Anterior cingulate cortex (tissue), 58 donors: ENCODE measurements around the gene ARPC5L.
"Not testable (repeated sequence)": the region's sequence is repeated elsewhere in the genome, so short reads cannot be mapped to it uniquely, and the experiment has no call there.

Source experiments
- DNase-seq, 58 donors: peaks; one replicate each; lab custom pipeline; 2025; lab: John Stamatoyannopoulos, UW

The ARPC5L gene

DNA sequence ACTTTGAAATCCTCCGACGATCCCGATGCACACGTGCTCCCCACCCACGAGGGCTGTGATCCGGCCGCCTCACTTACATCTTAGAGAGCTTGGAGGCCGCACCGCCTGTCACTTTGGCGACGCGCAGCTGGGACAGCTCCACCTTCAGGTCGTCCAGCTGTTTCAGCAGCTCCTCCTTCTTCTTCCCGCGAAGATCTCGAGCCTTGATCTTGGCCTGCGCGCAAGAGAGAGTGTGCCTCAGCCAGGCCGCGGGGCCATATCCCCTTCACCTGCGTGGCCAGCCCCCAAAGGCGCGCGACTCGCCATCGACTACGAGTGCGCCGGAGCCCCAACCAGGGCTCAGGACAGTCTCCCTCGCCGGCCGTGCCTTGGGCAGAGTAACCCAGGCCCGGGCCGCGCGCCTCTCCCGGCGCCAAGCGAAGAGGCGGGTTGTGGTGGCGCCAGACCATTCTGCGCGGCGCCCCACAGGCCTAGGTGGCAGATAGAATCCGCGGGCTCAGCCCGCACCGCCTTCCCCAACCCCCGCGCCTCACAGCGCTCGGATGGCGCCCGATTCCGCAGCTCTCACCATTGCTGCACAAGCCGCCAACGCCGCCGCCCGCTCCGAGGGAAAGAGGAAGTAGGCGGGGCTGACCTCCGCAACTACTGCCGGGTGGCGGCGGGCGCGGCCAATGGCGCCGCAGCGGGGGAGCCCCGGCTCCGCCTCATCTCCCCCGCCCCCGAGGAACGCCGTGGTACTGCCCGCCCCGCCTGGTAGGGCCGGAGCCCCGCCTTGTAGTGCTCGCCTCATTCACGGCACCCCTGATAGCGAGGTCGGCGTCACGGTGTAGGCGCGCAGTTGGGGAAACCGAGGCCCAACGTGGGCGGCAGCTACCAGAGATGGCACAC, at the start of gene ARPC5L, which contains the start of gene RPL35:
Gene ARPC5L (plus strand): TSS at position 789 of the 888 bp plus-strand sequence. CDS start 7,161 bp downstream, outside the sequence.
Gene RPL35 (minus strand): TSS at position 616 of the 888 bp plus-strand sequence. CDS start 45 bp downstream, at position 571.
- peak; percentile 49 to 97 (median 92) for DNase-seq

GRCh38 chr9:124812441-124812876, 49.5 kb upstream of the ARPC5L start:
- no peak for DNase-seq

GRCh38 chr9:124813041-124813440, 48.9 kb upstream of the ARPC5L start:
- no peak for DNase-seq

DNA sequence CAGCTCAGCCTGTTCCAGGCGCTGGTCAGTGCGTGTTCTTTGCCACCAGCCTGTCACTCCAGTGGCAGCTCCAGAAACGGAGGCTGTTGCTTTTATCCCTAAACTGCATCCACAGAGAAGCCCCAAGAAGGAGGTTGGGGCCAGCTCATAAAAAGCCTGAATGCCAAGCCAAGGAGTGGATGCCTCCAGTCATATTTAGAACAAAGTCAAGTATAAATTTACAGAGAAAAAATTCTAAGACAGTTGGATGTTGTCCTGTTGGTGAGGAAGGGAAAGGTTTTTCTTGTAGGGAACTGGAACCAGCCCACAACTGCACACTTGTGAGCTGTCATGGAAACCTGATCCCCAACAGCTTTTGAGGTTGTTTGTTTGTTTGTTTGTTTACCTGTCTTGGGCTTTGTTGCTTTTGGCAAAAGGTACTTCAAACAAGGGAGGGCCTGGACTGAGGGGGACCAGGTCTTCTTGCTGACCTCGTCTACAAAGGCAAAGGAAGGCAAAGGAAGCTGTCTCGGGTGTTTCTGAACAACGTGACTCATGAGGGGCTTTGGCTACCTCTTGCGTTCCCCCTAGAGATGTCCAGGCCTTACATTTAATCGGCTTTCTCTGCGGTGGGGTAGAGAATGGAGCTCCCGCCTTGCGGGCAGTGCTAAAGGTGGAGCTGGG, 48.3 kb upstream of the ARPC5L start:
- DNase-seq = no peak

DNA sequence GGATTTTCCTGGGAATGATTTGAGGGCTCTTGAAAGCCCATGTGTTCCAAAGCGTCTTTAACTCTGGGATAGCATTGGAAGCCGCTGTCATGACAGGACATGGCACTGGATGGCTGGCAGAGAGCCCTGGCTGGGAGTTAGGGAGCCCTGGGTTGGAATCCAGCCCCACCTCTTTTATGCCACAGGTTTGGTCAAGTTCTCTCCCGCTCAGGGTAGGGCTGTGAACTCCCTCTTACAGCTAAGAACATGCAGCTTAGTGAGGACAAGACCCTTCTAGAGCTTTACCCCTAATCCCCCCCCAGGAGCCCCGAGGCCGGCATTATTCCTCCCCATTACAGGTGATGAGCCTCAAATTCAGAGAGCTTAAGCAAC, 47.8 kb upstream of the ARPC5L start:
- no peak for DNase-seq

DNA sequence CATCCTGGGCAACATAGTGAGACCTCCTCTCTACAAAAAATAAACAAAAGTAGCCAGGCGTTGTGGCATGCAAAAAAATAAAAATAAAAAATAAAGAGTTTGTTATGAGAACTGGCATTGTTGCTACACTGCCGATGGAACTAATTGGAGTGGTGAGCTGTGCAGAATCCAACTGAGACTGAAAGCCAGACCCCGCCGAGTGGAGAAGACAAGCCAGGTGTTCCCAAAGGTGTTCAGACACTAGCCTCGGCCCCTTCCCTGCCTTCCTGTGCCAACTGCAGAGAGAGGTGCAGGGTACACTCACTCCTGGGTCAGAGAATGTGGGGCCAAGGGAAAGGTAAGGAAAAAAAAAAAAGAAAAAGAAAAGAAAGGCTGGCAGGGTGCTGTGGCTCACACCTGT, 46.3 kb upstream of the ARPC5L start:
- no peak for DNase-seq

DNA sequence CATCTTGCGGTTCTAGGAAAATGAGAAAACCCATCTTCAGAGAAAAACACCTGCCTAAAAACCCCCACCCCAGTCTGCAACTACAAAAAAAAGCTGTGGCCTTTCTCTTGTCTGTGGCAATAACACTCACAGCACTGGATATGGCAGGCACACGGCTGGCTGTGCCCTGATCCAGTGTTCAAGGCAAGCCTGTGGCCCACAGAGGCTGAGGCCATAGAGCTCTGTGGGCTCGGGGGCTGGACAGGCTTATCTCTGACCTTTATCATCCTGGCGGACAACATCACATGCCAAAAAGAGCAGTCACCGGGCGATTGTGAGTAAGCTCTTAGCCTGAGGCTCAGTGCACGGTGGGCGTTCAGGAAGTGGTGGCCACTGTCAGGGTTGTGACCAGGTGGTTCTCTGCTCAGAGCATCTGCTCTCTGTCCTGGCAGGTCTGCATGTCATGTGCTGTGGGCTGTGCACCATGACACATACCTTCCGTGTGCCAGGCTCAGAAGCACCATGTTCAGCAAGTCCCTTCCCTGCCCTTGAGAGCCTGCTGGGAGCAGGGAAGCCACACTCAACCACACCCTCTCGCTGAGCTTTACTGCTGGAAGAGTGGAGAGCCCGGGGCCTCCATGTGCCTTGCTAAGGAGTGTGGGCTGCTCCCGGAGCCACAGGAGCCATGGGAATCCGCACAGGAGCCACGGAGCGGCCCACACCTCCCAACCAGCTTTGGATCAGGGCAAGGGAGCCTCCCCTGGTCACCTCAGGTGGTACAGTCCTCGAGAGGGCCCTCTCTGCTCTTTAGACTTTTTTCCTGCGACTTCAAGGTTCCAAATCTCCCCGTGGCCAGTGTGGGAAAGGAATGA, 43.3 kb upstream of the ARPC5L start:
- no peak for DNase-seq

DNA sequence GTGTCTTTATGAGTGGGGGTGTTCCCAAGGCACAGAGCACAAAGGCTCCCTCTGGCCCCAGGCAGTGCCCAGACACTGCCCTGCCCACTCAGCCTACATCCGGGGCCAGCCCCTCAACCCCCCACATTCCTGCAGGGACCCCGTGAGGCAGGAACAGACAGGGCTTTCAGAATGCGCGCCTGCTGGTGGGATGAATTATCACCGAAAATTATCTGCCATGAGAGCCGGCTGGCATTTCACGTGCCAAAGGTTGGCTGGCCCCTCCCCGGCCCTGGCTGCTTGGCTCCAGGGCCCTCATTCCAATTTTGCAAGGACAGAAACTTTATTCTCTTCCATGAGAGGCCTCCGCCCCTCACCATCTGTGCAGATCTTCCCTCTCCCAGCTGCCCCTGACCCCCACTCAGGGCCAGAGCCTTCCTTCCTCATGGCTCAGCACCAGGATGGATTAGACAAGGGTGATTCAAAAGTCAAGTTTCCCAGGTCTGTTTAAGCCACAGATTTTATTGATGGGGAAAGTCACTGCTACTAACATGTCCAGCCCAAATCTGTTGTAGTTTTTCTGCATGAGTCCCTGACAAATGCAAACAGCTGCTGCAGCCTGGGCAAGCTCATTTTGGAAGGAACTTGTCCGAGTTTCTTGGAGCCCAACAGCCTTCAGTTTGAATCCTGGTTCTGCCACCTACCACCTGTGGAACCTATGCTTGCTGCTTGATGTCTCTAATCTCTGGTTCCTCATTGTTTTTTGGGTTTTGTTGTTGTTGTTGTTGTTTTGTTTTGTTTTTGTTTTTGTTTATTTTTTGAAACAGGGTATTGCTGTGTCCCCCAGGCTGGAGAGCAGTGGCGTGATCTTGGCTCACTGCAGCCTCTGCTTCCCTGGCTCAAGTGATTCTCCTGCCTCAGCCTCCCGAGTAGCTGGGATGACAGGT, 41.0 kb upstream of the ARPC5L start:
- DNase-seq = no peak

- DNase-seq = no peak
Measured at GRCh38 chr9:124828489-124829333, 33.2 kb upstream of the ARPC5L start.

DNA sequence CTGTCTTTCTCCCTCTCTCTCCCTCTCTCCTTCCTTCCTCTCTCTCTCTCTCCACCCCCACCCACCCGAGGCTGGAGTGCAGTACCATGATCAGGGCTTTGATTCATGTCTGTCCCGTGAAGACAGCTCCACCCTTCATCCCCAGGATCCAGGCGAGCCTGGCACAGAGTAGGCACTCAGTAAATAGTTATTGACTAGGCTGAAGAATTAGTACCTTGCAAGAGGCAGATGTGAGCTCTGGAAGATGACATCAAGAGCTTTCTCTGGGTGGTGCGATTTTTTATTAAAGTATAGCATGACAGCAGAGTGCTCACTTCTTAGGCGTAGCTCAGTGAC, 32.6 kb upstream of the ARPC5L start:
- DNase-seq = no peak

GRCh38 chr9:124830593-124830992, 31.3 kb upstream of the ARPC5L start:
- no peak for DNase-seq

DNA sequence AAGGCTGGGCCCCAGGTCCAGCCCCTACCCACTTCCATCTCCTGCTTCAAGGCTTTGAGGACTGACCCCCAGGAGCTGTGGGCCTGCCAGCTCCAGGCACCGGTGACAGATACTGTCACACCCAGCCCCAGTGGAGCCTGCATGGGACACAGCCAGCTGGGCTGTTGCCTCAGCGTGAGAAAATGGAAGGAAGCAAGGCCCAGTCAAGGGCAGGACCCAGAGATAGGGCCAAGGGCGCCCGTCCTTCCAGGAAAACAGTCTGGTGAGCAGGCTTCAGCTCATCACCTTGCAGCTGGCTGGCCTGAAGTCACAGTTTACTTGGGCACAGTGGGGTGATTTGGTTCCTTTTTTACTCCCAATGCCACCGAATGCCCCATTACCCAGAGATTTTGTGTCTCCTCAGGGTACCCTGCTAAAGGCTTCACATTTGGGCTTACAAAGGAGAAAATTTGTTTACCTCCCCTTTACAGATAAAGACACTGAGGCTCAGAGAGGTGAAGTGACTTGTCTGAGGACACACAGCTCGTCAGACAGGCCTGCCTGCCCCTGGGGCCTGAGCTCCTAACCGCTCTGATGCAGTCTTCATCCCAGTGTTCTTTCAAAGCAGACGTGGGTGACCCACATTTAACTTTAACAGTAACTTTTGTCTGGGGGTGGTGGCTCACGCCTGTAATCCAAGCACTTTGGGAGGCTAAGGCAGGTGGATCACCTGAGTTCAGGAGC, 30.1 kb upstream of the ARPC5L start:
- no peak for DNase-seq

- DNase-seq = no peak
Measured at GRCh38 chr9:124834591-124834990, 27.3 kb upstream of the ARPC5L start.

GRCh38 chr9:124835026-124835557, 26.8 kb upstream of the ARPC5L start:
- DNase-seq = peak in 1 of 58 donors; percentile 65

- not testable (repeated sequence) for DNase-seq
Measured at GRCh38 chr9:124838132-124838531, 23.8 kb upstream of the ARPC5L start.

DNA sequence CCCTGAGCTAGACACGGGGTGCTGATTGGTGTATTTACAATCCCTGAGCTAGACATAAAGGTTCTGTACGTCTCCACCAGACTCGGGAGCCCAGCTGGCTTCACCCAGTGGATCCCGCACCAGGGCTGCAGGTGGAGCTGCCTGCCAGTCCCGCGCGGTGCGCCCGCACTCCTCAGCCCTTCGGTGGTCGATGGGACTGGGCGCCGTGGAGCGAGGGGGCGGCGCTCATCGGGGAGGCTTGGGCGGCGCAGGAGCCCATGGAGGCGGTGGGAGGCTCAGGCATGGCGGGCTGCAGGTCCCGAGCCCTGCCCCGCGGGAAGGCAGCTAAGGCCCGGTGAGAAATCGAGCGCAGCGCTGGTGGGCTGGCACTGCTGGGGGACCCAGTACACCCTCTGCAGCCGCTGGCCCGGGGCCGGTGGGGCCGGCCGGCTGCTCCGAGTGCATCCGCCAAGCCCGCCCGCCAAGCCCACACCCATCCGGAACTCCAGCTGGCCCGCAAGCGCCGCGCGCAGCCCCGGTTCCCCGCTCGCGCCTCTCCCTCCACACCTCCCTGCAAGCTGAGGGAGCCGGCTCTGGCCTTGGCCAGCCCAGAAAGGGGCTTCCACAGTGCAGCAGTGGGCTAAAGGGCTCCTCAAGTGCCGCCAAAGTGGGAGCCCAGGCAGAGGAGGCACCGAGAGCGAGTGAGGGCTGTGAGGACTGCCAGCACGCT, 23.2 kb upstream of the ARPC5L start:
- not testable (repeated sequence) for DNase-seq
